ENCODE data around the gene ATPAF1. TPM values are rescaled to one million over a fixed set of nuclear protein-coding genes. Genes with fewer than 3 reads are reported as not detected.
"Not testable (repeated sequence)": the region's sequence is repeated elsewhere in the genome, so short reads cannot be mapped to it uniquely, and the experiment has no call there.

ATPAF1 gene, protein sequence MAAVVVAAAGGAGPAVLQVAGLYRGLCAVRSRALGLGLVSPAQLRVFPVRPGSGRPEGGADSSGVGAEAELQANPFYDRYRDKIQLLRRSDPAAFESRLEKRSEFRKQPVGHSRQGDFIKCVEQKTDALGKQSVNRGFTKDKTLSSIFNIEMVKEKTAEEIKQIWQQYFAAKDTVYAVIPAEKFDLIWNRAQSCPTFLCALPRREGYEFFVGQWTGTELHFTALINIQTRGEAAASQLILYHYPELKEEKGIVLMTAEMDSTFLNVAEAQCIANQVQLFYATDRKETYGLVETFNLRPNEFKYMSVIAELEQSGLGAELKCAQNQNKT
- total RNA-seq = 100 to 1,000 TPM; 144 to 181 (median 166) TPM
- polyA plus RNA-seq = 218 TPM
- long read RNA-seq, donor 1, full-length matches to known transcripts = 807 of 856 reads
- long read RNA-seq, donor 1, partial matches to known transcripts = 23 of 856 reads
- long read RNA-seq, donor 1, other reads (novel, unspliced or antisense) = 26 of 856 reads
- long read RNA-seq, donor 2, full-length matches to known transcripts = 298 of 335 reads
- long read RNA-seq, donor 2, partial matches to known transcripts = 10 of 335 reads
- long read RNA-seq, donor 2, other reads (novel, unspliced or antisense) = 27 of 335 reads
- long read RNA-seq, donor 3, full-length matches to known transcripts = 11 of 48 reads
- long read RNA-seq, donor 3, partial matches to known transcripts = 12 of 48 reads
- long read RNA-seq, donor 3, other reads (novel, unspliced or antisense) = 25 of 48 reads
- long read RNA-seq, donor 4, full-length matches to known transcripts = 357 of 386 reads
- long read RNA-seq, donor 4, partial matches to known transcripts = 7 of 386 reads
- long read RNA-seq, donor 4, other reads (novel, unspliced or antisense) = 22 of 386 reads

DNA sequence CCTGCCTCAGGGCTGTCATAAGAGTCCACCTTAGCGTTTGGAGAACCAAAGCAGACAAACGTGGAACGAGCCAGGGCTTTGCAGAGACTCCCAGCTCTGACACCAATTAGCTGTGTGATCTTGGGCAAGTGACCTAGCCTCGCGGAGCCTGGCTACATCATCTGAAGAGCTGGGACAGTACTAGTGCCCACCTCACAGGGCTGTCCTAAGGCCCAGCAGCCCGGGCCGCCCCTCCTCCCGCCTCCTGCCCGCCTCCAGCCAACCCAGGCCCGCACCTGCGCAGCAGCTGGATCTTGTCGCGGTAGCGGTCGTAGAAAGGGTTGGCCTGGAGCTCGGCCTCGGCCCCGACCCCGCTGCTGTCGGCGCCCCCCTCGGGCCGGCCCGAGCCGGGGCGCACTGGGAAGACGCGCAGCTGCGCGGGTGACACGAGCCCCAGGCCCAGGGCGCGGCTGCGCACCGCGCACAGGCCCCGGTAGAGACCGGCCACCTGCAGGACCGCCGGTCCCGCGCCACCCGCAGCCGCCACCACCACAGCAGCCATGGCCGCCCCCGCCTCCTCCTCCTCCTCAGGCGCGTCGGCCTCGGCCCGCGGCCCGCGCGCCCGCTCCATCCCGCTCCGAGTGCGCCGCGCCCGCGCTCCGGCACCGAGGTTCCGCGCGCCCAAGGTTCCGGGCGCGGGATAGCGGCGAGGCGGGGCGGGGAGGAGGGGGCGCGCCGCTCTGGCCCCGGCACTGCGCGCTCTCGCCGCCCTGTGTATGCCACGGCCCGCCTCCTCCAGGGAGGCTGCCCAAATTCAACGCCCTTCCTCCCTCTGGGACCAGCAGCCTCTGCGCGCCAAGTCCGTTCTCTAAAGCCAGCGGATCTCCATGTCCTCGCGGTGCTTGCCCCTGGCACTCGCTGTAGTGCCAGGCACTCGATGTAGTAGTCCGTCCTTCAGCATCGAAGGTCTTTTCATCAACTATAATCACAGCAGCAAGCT lies at the start of gene ATPAF1:
ATPAF1 (minus strand) TSS at position 583 of the 979 bp plus-strand sequence; CDS start at position 541, 42 bp downstream.
- intact Hi-C loops (cut with DNase I) = loop anchor here in 1 of 4 donors (10.0 kb wide), 1 partner anchor 57 kb away; no protein-coding TSS in a partner anchor
- DNase-seq = peak; percentile 84 to 93 (median 90)
- no peaks in the 10 kb centered on the region for H3K9me3 ChIP-seq (ENCODE audit: control insufficient read depth, low read length)
- H3K27ac ChIP-seq (ENCODE audit: low read length) = peak within 1 kb of the TSS; percentile 63
- H3K27me3 ChIP-seq (ENCODE audit: control insufficient read depth, insufficient read depth) = no peaks in the 10 kb centered on the region
- ATAC-seq = peak; percentile 95
- under 1% methylated on average over 96 of the region's 96 CpGs for WGBS
- no peaks in the 10 kb centered on the region for H3K4me1 ChIP-seq (ENCODE audit: control insufficient read depth, insufficient read depth, low read length)
- H3K4me3 ChIP-seq (ENCODE audit: low read length) = peak within 1 kb of the TSS; percentile 97

DNA sequence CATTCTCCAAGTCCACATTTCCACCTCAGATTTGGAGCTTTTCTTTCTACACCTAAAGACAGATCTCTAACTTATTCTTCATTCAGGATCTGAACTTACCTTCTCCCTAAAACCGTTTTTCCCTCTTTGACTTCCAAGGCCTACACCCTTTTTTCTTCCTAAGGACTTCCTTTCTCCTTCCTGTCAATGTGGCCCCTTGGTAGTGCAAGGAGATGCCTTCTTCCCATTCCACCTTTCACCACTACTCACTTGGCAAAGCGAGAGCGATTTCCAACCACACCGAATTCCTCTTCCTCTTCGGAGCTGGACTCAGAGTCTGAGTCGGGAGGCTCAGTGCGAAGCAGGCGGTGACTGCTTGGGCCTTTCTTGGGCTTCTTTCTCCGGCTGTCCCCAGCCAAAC lies 49.5 kb upstream of the ATPAF1 start:
- Histone ChIP-seq H3K9me3 (ENCODE audit: control insufficient read depth, low read length) (no peaks in the 10 kb centered on the region), H3K4me1 (ENCODE audit: control insufficient read depth, insufficient read depth, low read length) (peaks cover 8% of the 10 kb centered on the region), H3K4me3 (ENCODE audit: low read length) (peak overlapping the region; percentile 98), H3K27me3 (ENCODE audit: control insufficient read depth, insufficient read depth) (no peaks in the 10 kb centered on the region), H3K27ac (ENCODE audit: low read length) (no peak overlapping the region)
- no peak for DNase-seq
- WGBS = 58% methylated on average over 9 of the region's 9 CpGs
- no peak for ATAC-seq
- intact Hi-C loops (cut with DNase I) = loop anchor here in 1 of 4 donors (10.0 kb wide), 1 partner anchor 163 kb away; the partner anchor contains the start of gene KNCN

DNA sequence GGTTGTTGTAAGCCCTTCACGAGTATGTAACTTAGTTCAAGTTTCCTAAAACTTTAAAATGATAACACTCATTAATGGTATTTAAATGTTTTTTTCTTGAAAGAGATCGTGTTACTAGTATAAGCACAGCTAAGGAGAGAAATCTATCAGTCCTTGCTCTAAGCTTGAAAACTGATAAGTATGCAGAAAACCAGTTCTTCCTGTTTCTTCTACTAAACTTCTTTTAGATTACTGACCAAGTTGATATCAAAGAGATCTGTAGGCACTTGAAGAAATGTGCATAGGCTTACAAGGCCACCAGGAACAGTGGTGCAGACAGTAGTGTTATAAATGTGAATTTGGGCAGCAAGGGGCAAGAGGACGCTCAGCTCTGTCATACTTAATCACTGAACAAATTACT lies 46.8 kb upstream of the ATPAF1 start:
- ATAC-seq (no peak), DNase-seq (no peak)
- H3K4me1 ChIP-seq (ENCODE audit: control insufficient read depth, insufficient read depth, low read length) = peaks cover 8% of the 10 kb centered on the region
- H3K4me3 ChIP-seq (ENCODE audit: low read length) = no peak overlapping the region
- no peaks in the 10 kb centered on the region for H3K9me3 ChIP-seq (ENCODE audit: control insufficient read depth, low read length)
- WGBS = 83% methylated on average over 3 of the region's 3 CpGs
- intact Hi-C loops (cut with DNase I) = loop anchor here in 1 of 4 donors (10.0 kb wide), 1 partner anchor 160 kb away; the partner anchor contains the start of gene KNCN
- no peaks in the 10 kb centered on the region for H3K27me3 ChIP-seq (ENCODE audit: control insufficient read depth, insufficient read depth)
- no peak overlapping the region for H3K27ac ChIP-seq (ENCODE audit: low read length)

DNA sequence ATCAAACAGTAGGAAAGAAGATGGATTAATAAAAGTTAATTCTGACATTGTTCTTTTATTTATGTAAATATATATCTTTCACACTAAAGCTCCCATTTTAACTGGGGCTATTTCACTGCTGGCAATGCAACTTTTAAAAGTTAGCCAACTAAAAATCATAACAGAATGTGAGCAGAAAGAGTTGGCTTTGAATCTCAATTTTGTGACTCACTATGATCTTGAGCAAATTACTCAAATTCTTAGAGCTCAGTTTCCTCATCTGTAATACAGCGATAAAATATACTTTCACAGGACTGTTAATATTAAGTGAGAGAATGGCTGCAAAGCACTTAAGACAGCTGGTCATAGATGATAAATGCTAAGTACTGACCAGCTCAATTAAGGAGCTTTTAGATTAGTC lies 40.0 kb upstream of the ATPAF1 start:
- H3K27me3 ChIP-seq (ENCODE audit: control insufficient read depth, insufficient read depth) = no peaks in the 10 kb centered on the region
- H3K4me3 ChIP-seq (ENCODE audit: low read length) = no peak overlapping the region
- ATAC-seq (no peak), DNase-seq (no peak)
- no peaks in the 10 kb centered on the region for H3K9me3 ChIP-seq (ENCODE audit: control insufficient read depth, low read length)
- H3K4me1 ChIP-seq (ENCODE audit: control insufficient read depth, insufficient read depth, low read length) = no peaks in the 10 kb centered on the region
- 96% methylated on average over 1 of the region's 1 CpG for WGBS
- H3K27ac ChIP-seq (ENCODE audit: low read length) = no peak overlapping the region
- intact Hi-C loops (cut with DNase I) = no loop called here

DNA sequence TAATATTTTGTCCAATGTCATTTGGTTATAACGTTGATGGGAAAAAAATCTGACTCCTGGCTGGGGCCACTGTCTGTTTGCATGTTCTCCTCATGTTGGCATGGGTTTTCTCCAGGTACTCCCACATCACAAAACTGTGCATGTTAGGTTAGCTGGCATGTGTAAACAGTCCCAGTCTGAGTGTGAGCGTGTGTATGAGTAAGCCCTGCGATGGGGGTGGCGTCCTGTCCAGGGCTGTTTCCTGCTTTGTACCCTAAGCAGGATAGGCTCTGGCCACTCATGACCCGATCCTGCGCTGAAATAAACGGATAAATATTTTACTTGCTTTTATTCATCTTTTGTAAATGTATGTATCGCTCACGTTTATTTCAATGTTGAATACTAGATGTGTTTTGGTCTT lies 37.2 kb upstream of the ATPAF1 start:
- no peaks in the 10 kb centered on the region for H3K4me1 ChIP-seq (ENCODE audit: control insufficient read depth, insufficient read depth, low read length)
- H3K27me3 ChIP-seq (ENCODE audit: control insufficient read depth, insufficient read depth) = no peaks in the 10 kb centered on the region
- 80% methylated on average over 9 of the region's 9 CpGs for WGBS
- ATAC-seq (no peak), DNase-seq (no peak)
- no peak overlapping the region for H3K4me3 ChIP-seq (ENCODE audit: low read length)
- intact Hi-C loops (cut with DNase I) = no loop called here
- H3K9me3 ChIP-seq (ENCODE audit: control insufficient read depth, low read length) = no peaks in the 10 kb centered on the region
- no peak overlapping the region for H3K27ac ChIP-seq (ENCODE audit: low read length)

DNA sequence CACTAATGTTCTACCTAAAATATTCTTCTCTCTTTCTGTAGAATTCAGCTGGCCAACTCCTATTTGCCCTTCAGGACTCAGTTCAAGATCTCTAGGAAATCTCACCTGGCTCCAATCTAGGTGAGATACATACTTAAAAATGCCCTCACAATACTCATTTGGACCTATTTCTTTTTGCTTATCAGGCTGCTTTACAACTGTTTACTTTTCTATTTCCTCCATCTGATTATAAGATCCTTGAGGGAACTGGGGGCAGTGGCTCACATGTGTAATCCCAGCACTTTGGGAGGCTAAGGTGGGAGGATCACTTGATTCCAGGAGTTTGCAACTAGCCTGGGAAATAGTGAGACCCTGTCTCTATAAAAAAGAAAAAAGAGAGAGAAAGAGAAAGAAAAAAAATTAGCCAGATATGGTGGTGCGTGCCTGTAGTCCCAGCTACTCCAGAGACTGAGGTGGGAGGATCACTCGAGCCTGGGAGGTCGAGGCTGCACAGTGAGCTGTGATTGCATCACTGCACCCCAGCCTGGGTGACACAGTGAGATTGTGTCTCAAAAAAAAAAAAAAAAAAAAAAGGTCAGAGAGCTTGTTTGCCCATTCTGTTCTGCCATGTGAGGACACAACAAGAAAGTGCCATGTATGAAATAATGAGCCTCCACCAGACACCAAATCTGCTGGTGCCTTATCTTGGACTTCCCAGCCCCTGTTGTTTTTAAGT lies 35.9 kb upstream of the ATPAF1 start:
- H3K27me3 ChIP-seq (ENCODE audit: control insufficient read depth, insufficient read depth) = no peaks in the 10 kb centered on the region
- H3K27ac ChIP-seq (ENCODE audit: low read length) = no peak overlapping the region
- intact Hi-C loops (cut with DNase I) = no loop called here
- H3K4me1 ChIP-seq (ENCODE audit: control insufficient read depth, insufficient read depth, low read length) = no peaks in the 10 kb centered on the region
- no peak for DNase-seq
- WGBS = 88% methylated on average over 3 of the region's 3 CpGs
- H3K9me3 ChIP-seq (ENCODE audit: control insufficient read depth, low read length) = no peaks in the 10 kb centered on the region
- H3K4me3 ChIP-seq (ENCODE audit: low read length) = no peak overlapping the region
- no peak for ATAC-seq

DNA sequence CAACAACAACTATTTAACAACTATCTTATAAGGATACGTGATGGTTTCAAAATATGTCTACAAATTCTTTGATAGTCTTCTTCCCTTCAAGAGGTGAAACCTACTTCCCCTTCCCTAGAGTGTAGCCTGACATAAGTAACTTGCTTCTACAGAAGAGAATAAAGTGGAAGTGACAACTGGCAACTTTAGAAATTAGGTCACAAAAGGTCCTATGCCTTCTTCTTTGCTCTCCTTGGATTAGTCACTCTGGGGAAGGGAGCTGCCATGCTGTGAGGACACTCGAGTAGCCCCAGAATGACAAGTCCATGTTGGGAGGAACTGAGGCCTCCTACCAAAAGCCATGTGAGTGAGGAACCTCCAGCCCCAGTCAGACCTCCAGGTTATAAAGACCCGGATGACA lies 31.5 kb upstream of the ATPAF1 start:
- 71% methylated on average over 3 of the region's 3 CpGs for WGBS
- no peaks in the 10 kb centered on the region for H3K27me3 ChIP-seq (ENCODE audit: control insufficient read depth, insufficient read depth)
- DNase-seq (no peak), ATAC-seq (no peak)
- H3K4me3 ChIP-seq (ENCODE audit: low read length) = no peak overlapping the region
- H3K27ac ChIP-seq (ENCODE audit: low read length) = no peak overlapping the region
- no peaks in the 10 kb centered on the region for H3K9me3 ChIP-seq (ENCODE audit: control insufficient read depth, low read length)
- intact Hi-C loops (cut with DNase I) = no loop called here
- no peaks in the 10 kb centered on the region for H3K4me1 ChIP-seq (ENCODE audit: control insufficient read depth, insufficient read depth, low read length)

DNA sequence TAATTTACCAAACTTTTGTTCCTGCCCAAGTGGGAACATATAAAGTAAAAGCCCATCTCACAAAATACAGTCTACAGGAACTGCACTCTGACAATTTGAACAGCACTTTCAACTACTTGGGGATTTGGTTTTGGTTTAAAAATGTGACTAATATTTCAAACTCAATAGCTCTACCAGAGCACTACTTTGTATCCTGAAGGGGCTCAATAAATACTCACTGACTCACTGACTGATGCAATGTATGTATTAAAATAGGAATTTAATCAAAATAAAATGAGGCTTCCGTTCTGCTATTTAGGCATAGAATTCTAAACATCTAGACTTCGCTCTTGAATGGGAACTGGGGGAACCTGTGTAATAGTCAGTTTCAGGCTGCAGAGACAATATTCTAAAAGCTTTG lies 28.9 kb upstream of the ATPAF1 start:
- no peak overlapping the region for H3K4me3 ChIP-seq (ENCODE audit: low read length)
- H3K9me3 ChIP-seq (ENCODE audit: control insufficient read depth, low read length) = no peaks in the 10 kb centered on the region
- no peaks in the 10 kb centered on the region for H3K27me3 ChIP-seq (ENCODE audit: control insufficient read depth, insufficient read depth)
- DNase-seq = no peak
- WGBS = 94% methylated on average over 2 of the region's 2 CpGs
- peaks cover 2% of the 10 kb centered on the region for H3K4me1 ChIP-seq (ENCODE audit: control insufficient read depth, insufficient read depth, low read length)
- intact Hi-C loops (cut with DNase I) = no loop called here
- H3K27ac ChIP-seq (ENCODE audit: low read length) = no peak overlapping the region
- ATAC-seq = no peak

DNA sequence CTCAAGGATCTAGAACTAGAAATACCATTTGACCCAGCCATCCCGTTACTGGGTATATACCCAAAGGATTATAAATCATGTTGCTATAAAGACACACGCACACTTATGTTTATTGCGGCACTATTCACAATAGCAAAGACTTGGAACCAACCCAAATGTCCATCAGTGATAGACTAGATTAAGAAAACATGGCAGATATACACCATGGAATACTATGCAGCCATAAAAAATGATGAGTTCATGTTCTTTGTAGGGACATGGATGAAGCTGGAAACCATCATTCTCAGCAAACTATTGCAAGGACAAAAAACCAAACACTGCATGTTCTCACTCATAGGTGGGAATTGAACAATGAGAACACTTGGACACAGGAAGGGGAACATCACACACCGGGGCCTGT lies 26.5 kb upstream of the ATPAF1 start:
- intact Hi-C loops (cut with DNase I); H3K27ac ChIP-seq (ENCODE audit: low read length); ATAC-seq; H3K4me1 ChIP-seq (ENCODE audit: control insufficient read depth, insufficient read depth, low read length); H3K4me3 ChIP-seq (ENCODE audit: low read length); DNase-seq; H3K27me3 ChIP-seq (ENCODE audit: control insufficient read depth, insufficient read depth); H3K9me3 ChIP-seq (ENCODE audit: control insufficient read depth, low read length): not testable (repeated sequence)
- WGBS = 96% methylated on average over 4 of the region's 4 CpGs

Data from right cardiac atrium (tissue), 5 donors.